OCI-LY7 (cell line): ENCODE measurements around the gene KCNMA1. TPM values are rescaled to one million over a fixed set of nuclear protein-coding genes. Genes with fewer than 3 reads are reported as not detected.

Source experiments
- BruUV-seq: library from RNA; stranded (reverse); fragments of 400-500 nt; replicated peaks from 2 replicates; lab custom pipeline; 2021; lab: Mats Ljungman, UMichigan
- CTCF ChIA-PET: fragments of 300-600 bp; sonication (Branson Sonifier 250); formaldehyde crosslinking; loops from one replicate; lab custom pipeline; 2022; ENCODE audit warnings: antibody characterized with exemption; ENCODE audit not compliant: unreplicated experiment; lab: Charles Lee
- POLR2A ChIA-PET: fragments of 300-600 bp; sonication (Branson Sonifier 250); formaldehyde crosslinking; loops from one replicate; lab custom pipeline; 2022; ENCODE audit warnings: antibody characterized with exemption; lab: Charles Lee
- DNase-seq: peaks from one replicate; pipeline ENCODE4 v3.0.0-alpha.2; 2015; ENCODE audit warnings: low spot score
- H2AFZ ChIP-seq: fragments of 200-600 bp; sonication (generic), shearing (Covaris generic); 2 replicates; pipeline ENCODE4 v1.6.1; 2014; ENCODE audit warnings: mild to moderate bottlenecking, antibody characterized with exemption, low read length, moderate library complexity
- H3K27ac ChIP-seq: fragments of 200-600 bp; sonication (generic); 2 replicates; pipeline ENCODE4 v1.5.1; 2014; ENCODE audit warnings: mixed run types, low read depth, mild to moderate bottlenecking, moderate library complexity, low read length, inconsistent platforms; ENCODE audit not compliant: poor library complexity, severe bottlenecking
- H3K36me3 ChIP-seq: fragments of 200-600 bp; sonication (generic); 2 replicates; pipeline ENCODE4 v1.6.1; 2014; ENCODE audit warnings: mild to moderate bottlenecking, antibody characterized with exemption, low read length, moderate library complexity, mixed read lengths; ENCODE audit not compliant: insufficient read depth
- H3K4me1 ChIP-seq: fragments of 200-600 bp; sonication (generic); 2 replicates; pipeline ENCODE4 v1.5.1; 2014; ENCODE audit warnings: mild to moderate bottlenecking, low read length; ENCODE audit not compliant: insufficient read depth, poor library complexity, severe bottlenecking
- H3K4me2 ChIP-seq: fragments of 200-600 bp; sonication (generic); 2 replicates; pipeline ENCODE4 v1.6.1; 2014; ENCODE audit warnings: mild to moderate bottlenecking, low read length
- H3K4me3 ChIP-seq: fragments of 200-600 bp; sonication (generic); 2 replicates; pipeline ENCODE4 v1.5.1; 2014; ENCODE audit warnings: mild to moderate bottlenecking, low read depth, low read length; ENCODE audit not compliant: poor library complexity, severe bottlenecking
- H3K79me2 ChIP-seq: fragments of 200-600 bp; sonication (generic); 2 replicates; pipeline ENCODE4 v1.6.1; 2016; ENCODE audit warnings: low read depth, mild to moderate bottlenecking, low read length, moderate library complexity, mixed read lengths; ENCODE audit not compliant: insufficient read depth
- H3K9me2 ChIP-seq: fragments of 200-600 bp; sonication (generic); 2 replicates; pipeline ENCODE4 v1.6.1; 2016; ENCODE audit warnings: mild to moderate bottlenecking, low read length, mixed read lengths; ENCODE audit not compliant: insufficient read depth
- H3K9me3 ChIP-seq: fragments of 200-600 bp; sonication (generic); 2 replicates; pipeline ENCODE4 v1.6.1; 2014; ENCODE audit warnings: mild to moderate bottlenecking, mixed run types, low read length, mixed read lengths
- H4K20me1 ChIP-seq: fragments of 200-600 bp; sonication (generic); 2 replicates; pipeline ENCODE4 v1.6.1; 2014; ENCODE audit warnings: mild to moderate bottlenecking, antibody characterized with exemption, low read length, moderate library complexity, mixed read lengths; ENCODE audit not compliant: insufficient read depth
- EZH2phosphoT487 ChIP-seq: fragments of 200-600 bp; sonication (generic); IDR thresholded peaks from 2 replicates; pipeline ENCODE4 v1.6.1; 2018; ENCODE audit warnings: low read depth, borderline replicate concordance, mild to moderate bottlenecking, mixed run types, antibody characterized with exemption, low read length, moderate library complexity, mixed read lengths
- intact Hi-C: fragments of 100-400 bp; cut with micrococcal nuclease; formaldehyde crosslinking; loops from one replicate; pipeline ENCODE4 v1.10.0; 2022; ENCODE audit not compliant: unreplicated experiment
- total RNA-seq, 2 experiments: library from RNA; depleted of rRNA in 1 of 2; stranded (reverse); fragments of >200 nt in 1 of 2; shearing (Covaris generic) in 1 of 2; gene quantifications; 2 replicates each; pipeline ENCODE4 v1.2.3, GENCODE V29; 2014 to 2022
- TF ChIP-seq, protein P1 (sequence below): fragments of 200-600 bp; sonication (generic); conservative IDR thresholded peaks from 2 replicates; pipeline ENCODE4 v1.5.1; 2014; ENCODE audit warnings: mild to moderate bottlenecking, antibody characterized with exemption, low read length, moderate library complexity, mixed read lengths

Gene KCNMA1
- total RNA-seq, 2 experiments from 2014 or later = not detected

DNA sequence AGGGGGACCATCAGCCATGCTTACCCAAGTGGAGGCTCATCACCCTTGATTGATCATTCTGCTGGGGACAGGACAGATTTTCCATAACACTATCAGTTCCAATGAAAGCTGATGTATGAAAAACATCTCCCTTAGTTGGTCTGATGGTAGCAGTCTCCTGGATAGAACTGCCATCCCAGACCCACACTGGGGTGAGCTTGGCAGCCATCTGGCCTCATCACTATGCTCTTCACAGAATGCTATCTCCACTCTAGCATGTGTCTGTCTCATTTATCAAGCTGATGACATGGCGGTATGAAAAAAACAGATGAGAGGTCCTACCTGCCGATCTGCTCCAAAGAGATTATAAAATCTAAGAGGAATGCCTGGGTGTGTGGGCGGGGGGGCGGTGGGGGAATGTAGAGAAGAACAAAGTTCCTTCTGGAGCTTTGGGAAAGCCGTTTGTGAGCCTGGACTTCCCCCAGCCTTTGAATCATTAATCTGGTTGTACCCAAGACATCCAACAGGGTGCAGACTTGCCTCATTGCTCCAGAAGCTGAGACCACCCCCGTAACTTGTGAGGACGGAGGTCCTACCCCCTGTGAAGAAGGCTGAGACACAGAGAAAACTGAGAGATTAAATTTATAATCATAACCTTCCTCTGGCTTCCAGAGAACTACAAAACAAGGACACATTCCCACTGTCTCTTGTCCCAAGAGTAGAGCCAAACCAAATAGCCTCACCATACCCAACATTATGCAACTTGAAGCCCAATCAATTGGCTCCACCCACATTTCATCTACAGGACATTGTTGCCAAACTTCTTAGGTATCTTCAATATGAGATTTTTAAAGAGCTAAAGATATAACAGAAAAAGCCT is 340.8 kb downstream of the KCNMA1 start:
- Histone ChIP-seq H3K36me3 (no peaks in the 10 kb centered on the region), H2AFZ (no peak overlapping the region), H3K27ac (no peak overlapping the region), H3K4me1 (no peaks in the 10 kb centered on the region), H3K4me2 (no peak overlapping the region), H3K9me3 (no peaks in the 10 kb centered on the region), H4K20me1 (no peaks in the 10 kb centered on the region), H3K9me2 (no peaks in the 10 kb centered on the region), H3K79me2 (no peaks in the 10 kb centered on the region), H3K4me3 (no peak overlapping the region)
- DNase-seq = no peak
- BruUV-seq = no TSS peak
- TF ChIP-seq EZH2phosphoT487 = no peak
- TF ChIP-seq, protein P1, sequence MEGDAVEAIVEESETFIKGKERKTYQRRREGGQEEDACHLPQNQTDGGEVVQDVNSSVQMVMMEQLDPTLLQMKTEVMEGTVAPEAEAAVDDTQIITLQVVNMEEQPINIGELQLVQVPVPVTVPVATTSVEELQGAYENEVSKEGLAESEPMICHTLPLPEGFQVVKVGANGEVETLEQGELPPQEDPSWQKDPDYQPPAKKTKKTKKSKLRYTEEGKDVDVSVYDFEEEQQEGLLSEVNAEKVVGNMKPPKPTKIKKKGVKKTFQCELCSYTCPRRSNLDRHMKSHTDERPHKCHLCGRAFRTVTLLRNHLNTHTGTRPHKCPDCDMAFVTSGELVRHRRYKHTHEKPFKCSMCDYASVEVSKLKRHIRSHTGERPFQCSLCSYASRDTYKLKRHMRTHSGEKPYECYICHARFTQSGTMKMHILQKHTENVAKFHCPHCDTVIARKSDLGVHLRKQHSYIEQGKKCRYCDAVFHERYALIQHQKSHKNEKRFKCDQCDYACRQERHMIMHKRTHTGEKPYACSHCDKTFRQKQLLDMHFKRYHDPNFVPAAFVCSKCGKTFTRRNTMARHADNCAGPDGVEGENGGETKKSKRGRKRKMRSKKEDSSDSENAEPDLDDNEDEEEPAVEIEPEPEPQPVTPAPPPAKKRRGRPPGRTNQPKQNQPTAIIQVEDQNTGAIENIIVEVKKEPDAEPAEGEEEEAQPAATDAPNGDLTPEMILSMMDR = no peak
- POLR2A ChIA-PET = interaction anchor here (0.7 to 1.1 kb wide), 2 partner anchors 10 to 38 kb away, joined by 3 read pairs; no protein-coding TSS in a partner anchor
- intact Hi-C loops = no loop called here
- CTCF ChIA-PET = no interaction called here

DNA sequence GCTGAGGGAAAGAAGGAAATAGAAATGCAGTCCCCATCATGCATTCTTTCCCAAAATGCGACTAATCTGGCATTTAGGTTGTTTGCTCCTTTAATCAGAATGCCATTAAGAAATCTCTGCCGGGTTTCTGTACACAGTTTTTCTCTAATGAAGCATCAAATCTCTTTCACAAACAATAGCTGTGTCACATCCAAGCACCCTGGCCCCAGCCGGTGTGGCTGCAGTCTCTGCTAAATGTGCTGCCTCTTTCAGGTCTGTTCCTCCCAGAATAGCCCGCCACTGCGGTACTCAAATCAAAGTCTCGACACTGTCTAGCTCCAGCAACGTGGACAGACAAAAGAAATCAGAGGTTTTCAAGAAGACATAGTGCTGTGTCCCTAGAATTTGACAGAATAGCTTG is 343.8 kb downstream of the KCNMA1 start:
- ChIA-PET CTCF (interaction anchor here (0.5 kb wide), 1 partner anchor 310 kb away, joined by 4 read pairs; no protein-coding TSS in a partner anchor), POLR2A (interaction anchor here (1.0 kb wide), 1 partner anchor 15 kb away, joined by 3 read pairs; no protein-coding TSS in a partner anchor)
- BruUV-seq = no TSS peak
- Histone ChIP-seq H3K9me2 (no peaks in the 10 kb centered on the region), H3K79me2 (no peaks in the 10 kb centered on the region), H4K20me1 (no peaks in the 10 kb centered on the region), H3K4me1 (no peaks in the 10 kb centered on the region), H3K36me3 (no peaks in the 10 kb centered on the region), H3K27ac (no peak overlapping the region), H2AFZ (no peak overlapping the region), H3K4me3 (no peak overlapping the region), H3K4me2 (no peak overlapping the region), H3K9me3 (no peaks in the 10 kb centered on the region)
- DNase-seq = no peak
- intact Hi-C loops = no loop called here
- no peak for TF ChIP-seq EZH2phosphoT487
- TF ChIP-seq, protein P1 = no peak

DNA sequence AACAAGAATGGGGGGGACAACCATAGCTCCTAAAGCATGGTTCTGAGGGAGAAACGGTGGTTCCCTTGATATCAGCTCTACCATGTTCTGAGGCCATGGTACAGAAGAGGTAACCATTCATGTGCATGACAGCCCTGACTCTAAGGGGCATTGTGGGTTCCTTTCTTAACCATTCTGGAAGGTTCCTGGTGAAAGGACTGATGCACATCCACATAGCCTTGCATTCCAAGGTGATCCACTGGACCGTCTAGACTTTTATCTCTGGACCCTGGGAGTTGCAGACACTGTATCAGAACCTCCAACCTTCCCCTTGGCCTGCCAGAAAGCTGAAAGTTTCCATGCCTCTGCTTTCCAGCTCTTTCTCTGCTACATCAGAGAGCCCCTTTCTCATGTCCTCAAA is 344.3 kb downstream of the KCNMA1 start:
- Histone ChIP-seq H3K4me2 (no peak overlapping the region), H3K4me1 (no peaks in the 10 kb centered on the region), H3K36me3 (no peaks in the 10 kb centered on the region), H4K20me1 (no peaks in the 10 kb centered on the region), H3K27ac (no peak overlapping the region), H3K79me2 (no peaks in the 10 kb centered on the region), H3K4me3 (no peak overlapping the region), H3K9me3 (no peaks in the 10 kb centered on the region), H3K9me2 (no peaks in the 10 kb centered on the region), H2AFZ (no peak overlapping the region)
- no peak for DNase-seq
- no peak for TF ChIP-seq EZH2phosphoT487
- TF ChIP-seq, protein P1 = no peak
- BruUV-seq = no TSS peak
- CTCF ChIA-PET = interaction anchor here (0.5 kb wide), 1 partner anchor 310 kb away, joined by 4 read pairs; no protein-coding TSS in a partner anchor
- POLR2A ChIA-PET = interaction anchor here (1.0 kb wide), 1 partner anchor 15 kb away, joined by 3 read pairs; no protein-coding TSS in a partner anchor
- intact Hi-C loops = no loop called here
